Measurements from ENCODE around the gene LHX5.

- TF ChIP-seq POLR2A (IDR thresholded peaks at IDR 0.05; ENCODE audit: low read depth, low read length) (no peak), POLR2AphosphoS5 (IDR thresholded peaks at IDR 0.05; ENCODE audit: low read depth, low read length) (no peak), TAF1 (IDR thresholded peaks at IDR 0.05; ENCODE audit: low read depth, low read length) (no peak), SPI1 (IDR thresholded peaks at IDR 0.05; ENCODE audit: low read depth, low read length) (no peak), POU2F2 (IDR thresholded peaks at IDR 0.05; ENCODE audit: low read depth, low read length) (no peak)
Observed at GRCh38 chr12:113504917-113505316, 33.2 kb upstream of the LHX5 start.

Data from GM12891 (cell line).